ENCODE data around the gene TCHP.

GRCh38 chr12:109905301-109905700, 5.2 kb downstream of the TCHP start:
- TF ChIP-seq, protein P1, sequence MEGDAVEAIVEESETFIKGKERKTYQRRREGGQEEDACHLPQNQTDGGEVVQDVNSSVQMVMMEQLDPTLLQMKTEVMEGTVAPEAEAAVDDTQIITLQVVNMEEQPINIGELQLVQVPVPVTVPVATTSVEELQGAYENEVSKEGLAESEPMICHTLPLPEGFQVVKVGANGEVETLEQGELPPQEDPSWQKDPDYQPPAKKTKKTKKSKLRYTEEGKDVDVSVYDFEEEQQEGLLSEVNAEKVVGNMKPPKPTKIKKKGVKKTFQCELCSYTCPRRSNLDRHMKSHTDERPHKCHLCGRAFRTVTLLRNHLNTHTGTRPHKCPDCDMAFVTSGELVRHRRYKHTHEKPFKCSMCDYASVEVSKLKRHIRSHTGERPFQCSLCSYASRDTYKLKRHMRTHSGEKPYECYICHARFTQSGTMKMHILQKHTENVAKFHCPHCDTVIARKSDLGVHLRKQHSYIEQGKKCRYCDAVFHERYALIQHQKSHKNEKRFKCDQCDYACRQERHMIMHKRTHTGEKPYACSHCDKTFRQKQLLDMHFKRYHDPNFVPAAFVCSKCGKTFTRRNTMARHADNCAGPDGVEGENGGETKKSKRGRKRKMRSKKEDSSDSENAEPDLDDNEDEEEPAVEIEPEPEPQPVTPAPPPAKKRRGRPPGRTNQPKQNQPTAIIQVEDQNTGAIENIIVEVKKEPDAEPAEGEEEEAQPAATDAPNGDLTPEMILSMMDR (IDR thresholded peaks at IDR 0.05): no peak
- TF ChIP-seq POLR2A (IDR thresholded peaks at IDR 0.05): no peak

Measured in Peyer's patch (tissue), 4 donors.